Ovary (tissue), 9 donors: ENCODE measurements around the gene EPN3. TPM values are rescaled to one million over a fixed set of nuclear protein-coding genes. Genes with fewer than 3 reads are reported as not detected.

Source experiments
- DNase-seq, 5 donors: peaks; one replicate each; pipeline ENCODE4 v3.0.0-alpha.2; 2019 to 2020
- H3K27ac ChIP-seq, 2 donors: fragments of 200-600 bp; one replicate each; pipeline versions ENCODE4 v1.5.1 to v1.8.0; 2019 to 2022
- H3K27me3 ChIP-seq: fragments of 200-600 bp; one replicate; pipeline ENCODE4 v1.8.0; 2022
- H3K36me3 ChIP-seq: fragments of 200-600 bp; sonication (generic); one replicate; pipeline ENCODE4 v1.5.1; 2019
- H3K4me1 ChIP-seq: one replicate; pipeline ENCODE4 v1.8.1; 2013; ENCODE audit warnings: mild to moderate bottlenecking, moderate library complexity; ENCODE audit not compliant: insufficient read depth
- H3K4me3 ChIP-seq: fragments of 200-600 bp; sonication (generic); one replicate; pipeline ENCODE4 v1.5.1; 2017
- H3K9me3 ChIP-seq, 2 donors: fragments of 200-600 bp in 1 of 2; sonication (generic) in 1 of 2; one replicate each; pipeline versions ENCODE4 v1.5.1 to v1.8.1; 2013 to 2019; ENCODE audit warnings: mild to moderate bottlenecking in 1 of 2, moderate library complexity in 1 of 2
- CTCF ChIP-seq, 3 donors: fragments of 450-650 bp in 2 of 3; fragments of 200-600 bp in 1 of 3; IDR thresholded peaks; one replicate each; pipeline versions ENCODE4 v1.5.1 to v1.8.0; 2016 to 2022; ENCODE audit warnings: antibody characterized with exemption in 3 of 3, mild to moderate bottlenecking in 1 of 3
- EP300 ChIP-seq: sonication (generic); formaldehyde crosslinking; IDR thresholded peaks from one replicate; pipeline ENCODE4 v1.6.1; 2017; ENCODE audit warnings: antibody characterized with exemption
- POLR2A ChIP-seq: fragments of 450-650 bp; IDR thresholded peaks from one replicate; pipeline ENCODE4 v1.6.1; 2017; ENCODE audit warnings: antibody characterized with exemption, mild to moderate bottlenecking, moderate library complexity
- WGBS, 3 donors: extraction: QIAGEN DNeasy Blood & Tissue Kit in 1 of 3; methylation state at CpG; one replicate each; pipeline versions ENCODE4 v1.1.5 to v1.1.7; 2013 to 2017; 5-methylcytosine and 5-hydroxymethylcytosine counted together
- intact Hi-C, 4 donors: fragments of 100-400 bp; cut with DNase I; formaldehyde crosslinking; loops; one replicate each; pipeline versions ENCODE4 v1.11.0 to v1.15.1; 2022 to 2023
- polyA plus RNA-seq, 2 donors: library from polyadenylated mRNA; stranded (reverse); fragments of 200-250 nt in 1 of 2; fragments of 350-450 nt in 1 of 2; fragmentation: Illumina TruSeq in 1 of 2; extraction: RNeasy Lipid Tissue Mini Kit (QIAGEN cat#74804) in 1 of 2; gene quantifications; one replicate each; pipeline ENCODE4 v1.2.3, GENCODE V29; 2013 to 2014
- total RNA-seq, 7 donors: library from RNA; depleted of rRNA in 2 of 7; stranded (reverse); fragments of >200 nt in 2 of 7; fragmentation: NEBNext Ultra II Directional in 3 of 7; extraction: Animal tissue kit (Norgen Biotek cat#: 25700) in 3 of 7; gene quantifications; one replicate each; pipeline versions ENCODE4 v1.1.0 to v1.2.4, GENCODE V29; 2016 to 2023
- donor health status: DM: no; HTN: no; CAD: no; lungs with moderate emphysema.
- donor health status: DM: no; HTN: no; CAD: no.
- donor health status: Bipolar disorder and iron deficiency.
- donor health status: DM: yes; HTN: yes; CAD: no.
- donor health status: DM: no; HTN: no; CAD: no.
- donor health status: DM: yes; HTN: yes; CAD: no.

Gene EPN3
- total and polyA plus RNA-seq, 9 donors, result 6.2 to 33.4 (median 21.0) TPM

GRCh38 chr17:50506298-50506697, 26.2 kb upstream of the EPN3 start:
- H3K4me1 ChIP-seq, result peaks cover 4% of the 10 kb centered on the region
- no peak for TF ChIP-seq POLR2A
- peak in 1 of 5 donors; percentile 9 for DNase-seq
- H3K27me3 ChIP-seq, result no peaks in the 10 kb centered on the region
- no peak overlapping the region for H3K4me3 ChIP-seq
- intact Hi-C loops, result loop anchor here in 1 of 4 donors (5.0 kb wide), 1 partner anchor 36 kb away; no protein-coding TSS in a partner anchor
- H3K9me3 ChIP-seq, result no peaks in the 10 kb centered on the region
- H3K36me3 ChIP-seq, result no peaks in the 10 kb centered on the region
- WGBS, 3 donors, result 82 to 86% (median 86%) methylated on average over 7 of the region's 7 CpGs
- no peak overlapping the region for H3K27ac ChIP-seq

- peak; percentile 17 for TF ChIP-seq POLR2A
- TF ChIP-seq CTCF (IDR thresholded peaks at IDR 0.05), result no peak
- TF ChIP-seq EP300, result peak; percentile 13
- Histone ChIP-seq H3K36me3 (no peaks in the 10 kb centered on the region), H3K27ac (peak within 1 kb of the TSS; percentile 58 to 73), H3K9me3 (no peaks in the 10 kb centered on the region), H3K4me1 (peaks cover 12% of the 10 kb centered on the region), H3K4me3 (peak within 1 kb of the TSS; percentile 61), H3K27me3 (no peaks in the 10 kb centered on the region)
- WGBS, 3 donors, result 10 to 16% (median 13%) methylated on average over 29 to 66 of the region's 66 CpGs
- peak; percentile 78 to 89 (median 83) for DNase-seq
- intact Hi-C loops, result loop anchor here in 1 of 4 donors (5.0 kb wide), 1 partner anchor 34 kb away; no protein-coding TSS in a partner anchor
Measured at GRCh38 chr17:50507871-50508572, 24.5 kb upstream of the EPN3 start, which contains the start of gene MYCBPAP. Gene MYCBPAP, plus strand, starts transcription at chr17:50508439. Its CDS starts 236 bp downstream, at chr17:50508675.

- DNase-seq, result no peak
- Histone ChIP-seq H3K27ac (peak overlapping the region; percentile 58 to 73), H3K9me3 (no peaks in the 10 kb centered on the region), H3K27me3 (no peaks in the 10 kb centered on the region), H3K36me3 (no peaks in the 10 kb centered on the region), H3K4me3 (peak overlapping the region; percentile 61), H3K4me1 (peaks cover 12% of the 10 kb centered on the region)
- TF ChIP-seq EP300, result no peak
- no peak for TF ChIP-seq POLR2A
- TF ChIP-seq CTCF (IDR thresholded peaks at IDR 0.05), result no peak
- intact Hi-C loops, result loop anchor here in 1 of 4 donors (5.0 kb wide), 1 partner anchor 33 kb away; no protein-coding TSS in a partner anchor
- WGBS, 3 donors, result 38 to 47% (median 46%) methylated on average over 32 of the region's 32 CpGs
Measured at GRCh38 chr17:50508573-50509460, 23.7 kb upstream of the EPN3 start.

GRCh38 chr17:50511058-50511457, 21.5 kb upstream of the EPN3 start:
- Histone ChIP-seq H3K27ac (peak overlapping the region; percentile 7 to 76), H3K4me1 (peaks cover 24% of the 10 kb centered on the region)
- WGBS, 3 donors, result 5 to 9% (median 6%) methylated on average over 3 of the region's 3 CpGs

More at GRCh38 chr17:50511058-50511457, 21.5 kb upstream of the EPN3 start:
- peak in 2 of 5 donors; percentile 55 to 65 for DNase-seq
- TF ChIP-seq CTCF (IDR thresholded peaks at IDR 0.05) (no peak), POLR2A (no peak), EP300 (no peak)
- intact Hi-C loops, result no loop called here
- no peaks in the 10 kb centered on the region for H3K36me3 ChIP-seq
- no peak overlapping the region for H3K4me3 ChIP-seq
- no peaks in the 10 kb centered on the region for H3K27me3 ChIP-seq
- no peaks in the 10 kb centered on the region for H3K9me3 ChIP-seq
